ENCODE measurements around the gene TMEM54. TPM values are rescaled to one million over a fixed set of nuclear protein-coding genes. Genes with fewer than 3 reads are reported as not detected.

The TMEM54 gene
- total and polyA plus RNA-seq, 9 of the 15 experiments (the other 6 are each of a cell fraction or from before 2014, with no cell fraction given), result 1.00 to 16.2 (median 8.2) TPM

- WGBS (ENCODE audit: insufficient coverage, low coverage, missing lambda C conversion rate), result 88% methylated on average over 10 of the region's 10 CpGs
- intact Hi-C loops (cut with micrococcal nuclease) (no loop called here), in situ Hi-C loops (cut with MboI) (no loop called here)
- no peak for ATAC-seq
- H4K20me1 ChIP-seq (replicated peaks; ENCODE audit: control insufficient read depth, insufficient read depth, low read length), result no peaks in the 10 kb centered on the region
- CTCF ChIA-PET (ENCODE audit: low intra/inter-chr PET ratio), result interaction anchor here (2.2 to 3.3 kb wide), 3 partner anchors 72 to 152 kb away, joined by 12 to 20 read pairs (median 13); no protein-coding TSS in a partner anchor
- no peak overlapping the region for H3K9ac ChIP-seq (ENCODE audit: insufficient read depth in 1 of 2, low read depth in 2 of 2, low read length in 2 of 2)
- H3K27me3 ChIP-seq (ENCODE audit: control insufficient read depth in 2 of 2, insufficient read depth in 2 of 2, low read length in 2 of 2), result peaks cover 0 to 3% of the 10 kb centered on the region in 2 experiments; a peak in 2 of 5 replicates
- BruUV-seq (replicated peaks), result no TSS peak
- no peaks in the 10 kb centered on the region for H3K9me3 ChIP-seq (replicated peaks; ENCODE audit: control insufficient read depth, insufficient read depth, low read depth, low read length)
- no peak for FAIRE-seq
- POLR2A ChIA-PET, result interaction anchor here (0.6 to 1.7 kb wide), 6 partner anchors 9 to 121 kb away, joined by 3 to 7 read pairs (median 4); partner anchors contain the start of gene RNF19B
- no peaks in the 10 kb centered on the region for H3K79me2 ChIP-seq (ENCODE audit: control insufficient read depth, insufficient read depth, low read length)
- H3K9me1 ChIP-seq (ENCODE audit: control insufficient read depth, insufficient read depth, low read length), result no peaks in the 10 kb centered on the region
- TF ChIP-seq ZKSCAN3 (CRISPR knock-in tag; IDR thresholded peaks at IDR 0.05) (no peak), SLC30A9 (CRISPR knock-in tag; IDR thresholded peaks at IDR 0.05) (no peak), ZNF445 (CRISPR knock-in tag; IDR thresholded peaks at IDR 0.05; ENCODE audit: low read depth) (no peak), ETS1 (conservative IDR thresholded peaks at IDR 0.05; ENCODE audit: control insufficient read depth, low read depth, low read length) (no peak), KAT2B (IDR thresholded peaks at IDR 0.05; ENCODE audit: low read depth, low read length) (no peak), ZNF253 (CRISPR knock-in tag; conservative IDR thresholded peaks at IDR 0.05) (no peak), NR2C2 (CRISPR knock-in tag; IDR thresholded peaks at IDR 0.05) (no peak), NR2C2 (tag; IDR thresholded peaks at IDR 0.05) (no peak), SMARCE1 (IDR thresholded peaks at IDR 0.05) (no peak), SUPT5H (IDR thresholded peaks at IDR 0.05) (no peak), LEF1 (IDR thresholded peaks at IDR 0.05) (no peak)
- H3K4me3 ChIP-seq, result no peak overlapping the region
- peaks cover 21% of the 10 kb centered on the region; the same call in 1 of the 3 replicates for H3K36me3 ChIP-seq (ENCODE audit: control insufficient read depth, insufficient read depth, low read length)
- H3K4me2 ChIP-seq (ENCODE audit: insufficient read depth, low read length), result no peak overlapping the region
- peaks cover 0 to 9% of the 10 kb centered on the region in 2 experiments; a peak in 3 of 5 replicates for H3K4me1 ChIP-seq (replicated peaks in 1 of 2; ENCODE audit: control insufficient read depth in 2 of 2, insufficient read depth in 2 of 2, low read length in 2 of 2)
- no peak overlapping the region for H3K27ac ChIP-seq (ENCODE audit: extremely low read depth, low read depth, low read length)
- no peak overlapping the region for H2AFZ ChIP-seq (ENCODE audit: low read depth, low read length)
- no peak for DNase-seq (ENCODE audit: extremely low read depth in 1 of 4, low spot score in 3 of 4)
These were observed 33.3 kb upstream of the TMEM54 start for GRCh38 chr1:32934535-32934934.

Measured in K562 (cell line).